ENCODE results near the gene TERB1.

The TERB1 gene

DNA sequence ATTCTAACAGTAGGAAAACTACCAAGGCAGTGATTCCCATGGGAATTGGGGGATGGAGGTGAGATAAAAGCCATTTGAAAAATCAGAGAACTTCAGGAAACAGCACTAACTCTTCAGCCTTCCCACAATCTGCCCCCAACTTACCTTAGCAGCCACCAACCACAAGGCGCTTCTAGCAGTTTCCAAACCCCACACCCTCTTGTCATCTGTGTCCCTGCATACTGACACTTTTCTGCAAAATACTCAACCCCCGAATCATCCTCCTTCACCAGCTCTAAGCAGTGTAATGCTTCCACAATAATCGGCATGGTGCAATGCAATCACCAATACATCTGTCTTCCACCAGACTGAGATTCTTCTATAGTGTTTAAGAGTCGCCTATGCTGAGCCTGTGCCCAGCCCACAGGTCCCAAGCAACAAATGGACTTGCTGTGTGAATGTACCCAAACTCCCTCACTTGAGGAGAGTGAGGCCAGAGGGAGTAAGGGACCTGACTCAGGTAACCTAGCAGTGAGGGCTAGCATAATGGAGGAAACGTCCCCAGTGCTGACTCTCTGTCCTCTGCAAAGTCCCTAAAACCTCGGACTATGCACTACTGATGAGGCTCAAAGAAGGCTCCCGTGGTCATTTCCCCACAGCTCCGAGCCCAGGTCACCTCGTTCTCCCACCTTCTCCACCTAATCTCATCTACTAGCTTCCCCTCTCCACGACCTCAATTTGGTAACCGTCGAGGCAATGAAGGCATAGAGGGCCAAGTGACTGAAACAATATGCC, 50.9 kb downstream of the TERB1 start:
- no peak for DNase-seq (ENCODE audit: low spot score)

DNA sequence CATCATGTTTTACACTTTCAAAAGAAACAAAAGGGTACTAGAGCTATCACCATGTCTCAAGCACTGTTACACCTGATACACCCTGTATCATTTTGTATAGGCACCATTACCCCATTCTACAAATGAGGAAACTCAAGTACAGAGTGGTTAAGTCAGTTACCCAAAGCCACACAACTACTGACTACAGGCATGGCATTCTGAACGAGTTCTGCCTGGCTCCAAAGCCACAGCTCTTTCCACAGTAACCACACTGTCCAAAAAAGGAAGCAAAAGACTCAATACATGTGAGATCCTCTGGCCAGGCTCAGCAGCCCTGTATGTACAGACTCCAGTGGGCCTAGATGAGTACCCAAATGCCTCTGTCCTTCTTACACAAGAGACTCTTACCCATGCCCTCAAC, 54.7 kb downstream of the TERB1 start:
- DNase-seq (ENCODE audit: low spot score) = no peak

DNA sequence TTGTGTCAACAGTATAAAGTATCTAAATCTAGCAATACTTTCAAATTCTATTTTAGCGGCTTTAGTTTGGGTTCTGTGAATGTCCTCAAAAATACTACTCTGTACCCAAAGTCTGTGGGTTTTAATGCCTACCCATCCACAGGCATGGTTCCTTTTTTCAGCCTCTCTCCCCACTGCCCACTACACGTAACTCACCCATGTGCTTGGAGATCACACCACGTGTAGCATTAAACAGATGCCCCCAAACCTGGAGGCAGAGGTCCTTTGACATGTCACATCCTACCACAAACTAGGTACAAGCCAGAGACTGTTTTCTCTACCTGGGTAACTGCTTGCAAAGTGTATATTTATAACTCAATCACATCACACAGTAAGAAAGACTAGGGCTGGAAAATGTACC, 55.3 kb downstream of the TERB1 start:
- no peak for DNase-seq (ENCODE audit: low spot score)

DNA sequence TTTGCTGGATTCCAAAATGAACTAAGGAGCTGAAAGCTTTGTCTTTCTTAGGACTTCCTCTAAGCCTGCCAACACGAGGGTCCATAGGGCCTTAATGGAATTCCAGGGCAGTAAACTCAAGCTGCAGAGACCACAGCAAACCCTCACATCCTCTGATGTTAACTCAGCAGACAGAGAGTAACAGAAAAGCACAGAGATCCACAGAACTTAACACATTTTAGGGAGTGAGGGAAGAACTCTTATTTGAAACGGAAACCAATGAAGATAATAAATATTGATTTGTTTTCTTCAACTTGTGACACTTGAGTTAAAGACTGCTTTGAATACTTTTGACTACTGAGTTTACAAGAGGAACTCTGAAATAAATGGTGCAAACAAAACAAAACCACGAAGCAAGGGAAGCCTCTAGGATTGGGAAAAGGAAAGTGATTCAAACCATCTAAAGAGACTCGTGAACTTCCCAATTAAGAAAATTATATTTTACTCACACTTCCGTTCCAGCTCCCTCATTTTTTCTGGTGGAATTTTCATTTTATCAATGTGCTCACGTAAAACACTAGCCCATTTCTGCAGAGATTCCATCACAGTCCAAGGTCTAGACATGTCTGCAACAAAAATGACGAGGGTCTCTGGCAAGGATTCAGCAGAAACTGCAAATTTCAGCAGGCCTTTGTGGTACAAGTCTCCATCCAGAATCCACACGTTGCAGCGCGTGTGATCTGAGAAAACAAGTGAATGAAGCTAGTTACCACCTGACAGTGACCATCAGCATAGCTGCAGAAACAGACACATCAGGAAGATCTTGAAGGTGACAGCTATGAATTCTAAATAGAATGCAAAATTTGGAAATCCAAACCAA, 59.2 kb downstream of the TERB1 start:
- no peak for DNase-seq (ENCODE audit: low spot score)

DNA sequence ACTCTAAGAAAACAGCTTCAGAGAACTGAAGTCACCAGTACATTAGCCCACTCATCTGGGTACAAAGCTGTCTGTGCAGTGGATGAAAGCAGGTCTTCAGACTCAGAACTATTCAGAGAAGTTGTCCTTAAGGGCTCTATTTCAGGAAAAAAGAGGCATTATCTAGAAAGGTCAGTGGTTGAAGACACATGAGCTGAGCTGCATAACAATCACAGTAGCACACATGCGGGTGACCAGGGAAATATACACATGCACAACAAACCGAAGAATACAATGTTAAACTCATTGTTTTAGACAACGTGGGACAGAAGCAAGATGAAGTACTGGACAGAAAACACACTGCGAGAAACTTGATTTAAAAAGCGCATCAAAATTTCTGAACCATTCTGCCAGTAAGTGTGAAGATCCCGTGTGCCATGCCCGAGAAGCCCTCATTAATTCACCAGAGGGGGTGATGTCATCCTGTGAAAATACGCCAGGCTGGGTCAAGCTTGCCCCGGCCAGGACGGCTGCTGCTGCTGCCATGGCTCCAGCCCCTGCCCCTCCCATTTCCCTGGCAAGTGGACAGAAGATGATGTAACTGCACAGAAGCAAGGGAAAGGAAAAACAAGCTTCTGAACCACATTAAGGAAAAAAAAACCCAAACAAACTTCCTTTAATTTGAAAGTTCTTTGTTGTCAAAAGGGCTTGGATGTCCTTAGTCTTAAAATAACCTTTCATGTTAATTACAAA, 60.0 kb downstream of the TERB1 start:
- peak; percentile 33 for DNase-seq (ENCODE audit: low spot score)

DNA sequence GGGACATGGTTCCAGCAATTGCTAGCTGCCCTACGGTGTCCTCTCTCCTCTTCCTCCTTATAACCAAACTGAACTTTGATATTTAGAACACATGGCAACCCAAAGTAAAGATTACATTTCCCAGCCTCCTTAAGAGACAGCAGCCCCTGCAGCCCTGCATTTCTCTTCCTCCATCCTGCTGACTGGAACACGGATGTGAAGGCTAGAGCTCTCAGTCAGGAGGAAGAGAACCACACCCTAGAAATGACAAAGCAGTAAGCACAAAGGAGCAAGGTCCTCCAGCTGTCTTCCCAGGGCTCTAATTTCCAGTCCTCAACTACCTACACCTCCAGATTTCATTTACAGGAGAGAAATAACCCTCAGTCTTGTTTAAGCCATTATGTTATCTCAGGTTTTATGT, 60.9 kb downstream of the TERB1 start:
- DNase-seq (ENCODE audit: low spot score) = no peak

DNA sequence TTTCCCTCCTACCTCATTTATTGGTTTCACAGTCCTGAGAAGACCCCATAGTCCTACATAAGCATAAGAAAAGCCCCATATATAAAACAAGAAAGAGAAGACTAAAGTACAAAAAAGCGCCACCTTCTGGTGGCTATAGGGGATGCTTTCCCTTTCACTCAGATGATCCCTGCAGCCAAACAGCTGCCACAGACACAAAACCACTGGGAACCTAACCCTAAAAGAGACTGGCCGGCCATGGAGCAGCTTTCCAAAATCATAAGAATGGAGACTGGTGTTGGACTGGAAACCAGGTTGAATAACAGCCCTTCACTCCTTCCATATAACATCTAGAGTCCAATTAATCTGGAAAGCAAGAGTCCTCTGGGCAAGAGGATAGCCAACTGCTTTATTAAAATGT, 61.4 kb downstream of the TERB1 start:
- peak; percentile 71 for DNase-seq (ENCODE audit: low spot score)

DNA sequence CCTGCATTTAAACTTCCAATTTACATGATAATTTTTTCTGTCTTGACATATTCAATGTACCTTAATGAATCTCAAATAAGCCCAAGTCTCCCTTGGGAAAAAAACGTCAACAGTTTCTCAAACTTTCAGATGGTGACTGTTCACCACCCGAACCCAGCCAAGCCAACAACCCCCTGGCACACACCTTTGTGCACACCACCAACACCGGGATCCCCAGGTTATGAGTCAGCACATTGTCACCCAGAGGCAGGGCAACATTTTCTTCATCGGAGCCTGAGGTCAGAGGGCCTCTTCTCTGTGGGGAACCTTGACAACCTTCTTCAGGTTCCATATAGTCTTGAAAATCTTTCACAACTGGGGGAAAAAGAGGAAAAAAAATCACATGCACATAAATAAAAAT, 65.5 kb downstream of the TERB1 start:
- no peak for DNase-seq (ENCODE audit: low spot score)

DNA sequence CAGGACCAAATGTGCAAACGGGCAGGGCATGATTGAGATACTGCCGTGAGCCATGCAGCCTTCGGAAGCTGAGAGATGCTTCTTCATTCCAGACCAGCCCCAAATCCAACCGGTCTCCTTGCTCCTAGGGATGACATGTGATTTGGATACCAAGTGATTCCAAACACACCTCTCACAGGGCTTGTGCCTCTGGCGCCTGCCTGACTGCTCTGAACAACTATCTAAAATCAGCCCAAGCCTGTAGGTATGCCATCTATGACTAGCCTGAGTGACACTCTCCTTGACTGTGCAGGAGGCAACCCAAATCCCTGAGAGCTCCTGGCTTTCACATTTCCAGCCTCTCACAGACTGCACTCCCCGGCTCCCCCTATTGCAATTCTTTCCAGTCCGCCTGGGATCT, 70.3 kb downstream of the TERB1 start:
- DNase-seq (ENCODE audit: low spot score) = no peak

DNA sequence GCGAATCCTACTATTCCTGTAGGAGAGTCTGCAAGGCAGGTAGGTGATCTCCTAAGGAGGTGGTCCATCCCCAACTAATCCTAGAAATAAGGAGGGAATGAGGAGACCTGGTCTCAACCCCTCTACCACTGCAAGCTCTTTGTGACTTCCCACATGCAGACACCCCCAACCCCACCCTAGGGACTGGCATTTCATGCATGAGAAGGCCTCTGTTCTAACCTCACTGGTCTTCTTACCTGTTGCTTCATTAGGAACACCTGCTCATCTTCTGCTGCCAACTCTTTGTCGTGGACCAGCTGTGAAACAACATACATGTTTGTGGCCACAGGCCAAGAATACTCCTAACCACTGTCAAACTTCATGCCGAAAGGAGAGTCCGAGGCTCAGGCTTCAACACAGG, 72.6 kb downstream of the TERB1 start:
- no peak for DNase-seq (ENCODE audit: low spot score)

DNA sequence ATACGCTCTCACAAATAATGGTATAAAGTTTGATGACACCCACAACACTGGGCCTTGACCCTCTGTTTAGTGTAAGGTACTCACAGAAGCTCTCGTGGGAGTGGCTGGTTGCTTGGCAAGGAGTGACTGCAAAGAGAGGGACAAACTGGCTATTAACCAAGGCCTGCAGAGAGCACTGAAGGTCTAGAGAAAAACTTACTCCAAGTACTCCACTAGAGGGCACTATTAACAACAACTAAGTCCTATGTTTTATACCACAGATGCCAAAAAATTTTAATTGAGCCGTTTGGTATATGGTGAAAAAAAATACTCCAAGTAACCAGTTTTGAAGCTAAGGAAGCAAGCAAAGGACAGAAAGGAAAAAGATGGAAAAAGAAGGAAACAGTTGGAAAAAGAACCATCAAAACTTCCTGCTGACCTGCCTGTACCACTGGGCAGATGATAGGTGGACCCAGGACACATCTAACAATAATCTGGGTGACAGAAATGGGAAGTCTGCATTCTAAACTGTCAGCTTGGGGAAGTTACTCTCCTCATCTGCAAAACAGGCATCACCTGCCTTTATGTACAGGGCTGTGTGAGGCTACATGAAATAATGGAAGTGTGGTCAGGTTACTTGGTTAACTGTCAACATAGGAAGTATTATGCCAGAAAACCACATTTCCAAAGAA, 73.1 kb downstream of the TERB1 start:
- peak; percentile 69 for DNase-seq (ENCODE audit: low spot score)

DNA sequence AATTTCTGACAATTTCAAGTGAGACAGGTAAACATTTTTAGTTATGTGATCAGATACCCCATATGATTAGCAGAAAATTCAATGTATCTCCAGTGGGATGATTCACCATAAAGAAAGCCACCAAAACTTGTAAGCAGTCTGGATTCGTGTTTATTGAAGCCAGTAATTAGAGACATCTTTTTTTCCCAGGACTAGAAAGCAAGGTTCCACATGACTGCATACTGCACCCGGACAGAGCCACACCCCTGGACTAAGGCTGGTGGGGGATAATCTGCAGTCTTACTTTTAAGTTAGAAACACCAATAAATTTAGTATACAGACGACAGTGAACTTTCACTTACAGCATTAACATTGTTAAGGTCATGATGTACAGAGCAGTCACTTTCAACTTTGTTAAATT, 80.6 kb downstream of the TERB1 start:
- no peak for DNase-seq (ENCODE audit: low spot score)

DNA sequence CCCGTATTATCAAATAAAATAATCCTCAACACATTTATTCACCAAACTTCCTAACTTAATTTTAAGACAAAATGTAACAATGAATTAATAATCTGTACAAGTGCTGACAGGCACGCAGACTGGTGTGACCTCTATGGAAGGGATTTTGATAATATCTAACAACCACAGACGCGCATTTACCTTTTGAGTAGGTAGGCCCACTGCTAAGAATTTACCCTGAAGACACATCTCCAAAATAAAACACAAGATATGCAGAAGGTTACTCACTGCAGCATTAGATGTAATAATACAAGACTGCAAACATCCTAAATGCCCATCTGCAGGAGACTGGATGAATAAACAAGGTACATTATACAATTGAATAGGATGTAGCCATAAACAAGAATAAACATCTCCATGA, 82.1 kb downstream of the TERB1 start:
- no peak for DNase-seq (ENCODE audit: low spot score)

DNA sequence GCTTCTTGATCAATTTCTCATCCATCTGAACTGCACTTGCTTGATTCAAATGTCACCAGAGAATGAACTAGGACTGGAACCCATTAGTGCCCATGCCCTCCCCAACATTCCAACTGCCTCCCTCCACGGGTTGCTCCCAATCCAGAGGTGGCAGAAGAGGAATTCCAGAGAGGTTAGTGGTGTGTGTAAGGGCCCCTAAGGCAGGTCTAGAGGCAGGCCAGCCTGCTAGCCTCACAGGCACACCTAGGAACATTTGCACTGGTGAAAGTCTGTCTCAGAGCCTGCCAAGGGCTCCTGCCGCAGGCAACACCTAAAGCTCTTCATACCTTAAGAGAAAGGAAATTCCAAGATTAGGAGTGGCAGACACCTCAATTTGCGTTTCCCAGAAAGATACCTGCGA, 83.6 kb downstream of the TERB1 start:
- DNase-seq (ENCODE audit: low spot score) = no peak

DNA sequence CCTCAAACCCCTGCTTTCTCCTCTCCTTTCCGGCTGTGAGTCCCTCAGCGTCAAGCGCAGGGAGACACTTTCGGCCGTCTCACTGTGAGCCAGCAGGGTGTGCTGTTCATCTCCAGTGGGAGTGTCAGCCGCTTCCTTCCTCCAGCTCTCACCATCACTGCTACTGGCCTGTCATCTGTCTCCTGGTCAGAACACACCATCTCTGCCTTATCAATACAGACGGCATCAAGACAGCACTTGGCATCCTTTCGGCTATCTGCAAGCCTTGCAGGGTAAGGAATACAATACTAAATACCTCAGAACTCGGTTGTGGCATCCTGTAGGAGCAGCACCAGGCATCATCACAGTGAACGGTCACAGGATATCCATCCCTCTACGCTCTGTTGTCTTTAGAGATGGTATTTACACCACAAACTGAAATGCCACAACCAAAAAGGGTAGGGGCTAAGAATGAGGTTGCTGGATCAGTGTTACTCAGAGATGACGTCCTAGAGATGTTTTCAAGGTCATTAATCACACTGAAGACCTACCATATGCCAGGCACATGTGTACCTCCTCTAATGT, 84.2 kb downstream of the TERB1 start:
- peak; percentile 72 for DNase-seq (ENCODE audit: low spot score)

DNA sequence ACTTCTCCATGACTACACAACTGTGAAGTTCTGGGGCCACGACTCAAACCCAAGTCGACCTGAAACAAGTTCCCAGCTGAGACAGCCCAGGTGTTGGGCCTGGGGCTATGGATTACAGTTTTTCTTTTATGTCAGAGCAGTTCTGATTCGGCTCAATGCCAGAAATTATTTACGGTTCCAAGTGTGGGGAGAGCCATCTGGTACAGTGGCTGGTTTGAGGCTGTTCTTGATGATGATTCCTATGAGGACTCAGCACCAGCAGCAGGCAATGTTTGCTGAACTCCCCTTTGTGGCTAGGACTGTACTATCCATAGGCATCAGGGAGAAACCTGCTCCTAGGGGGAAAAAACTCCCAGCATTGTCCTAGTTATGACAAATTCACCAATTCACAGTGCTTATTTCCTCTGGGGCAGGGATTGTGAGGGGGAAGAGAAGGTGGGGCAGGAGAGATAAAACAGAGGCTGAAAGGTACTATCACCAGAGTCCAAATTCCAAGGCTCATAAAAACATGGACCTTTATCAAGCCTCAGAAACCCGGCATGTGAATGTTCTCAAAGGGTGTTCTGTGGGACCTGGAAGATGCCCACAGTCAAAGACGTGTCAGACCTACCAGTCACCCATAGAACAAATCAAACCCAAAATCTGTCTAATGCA, 86.6 kb downstream of the TERB1 start:
- no peak for DNase-seq (ENCODE audit: low spot score)

DNA sequence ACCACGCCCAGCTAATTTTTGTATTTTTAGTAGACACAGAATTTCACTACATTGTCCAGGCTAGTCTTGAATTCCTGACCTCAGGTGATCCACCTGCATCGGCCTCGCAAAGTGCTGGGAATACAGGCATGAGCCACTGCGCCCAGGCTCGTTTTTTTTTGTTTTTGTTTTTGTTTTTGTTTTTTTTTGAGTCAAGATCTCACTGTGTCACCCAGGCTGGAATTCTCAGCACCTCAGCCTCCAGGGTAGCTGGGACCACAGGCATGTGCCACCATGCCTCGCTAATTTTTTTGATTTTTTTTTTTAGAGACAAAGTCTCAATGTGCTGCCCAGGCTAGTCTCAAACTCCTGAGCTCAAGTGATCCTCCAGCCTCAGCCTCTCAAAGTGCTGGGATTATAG, 87.3 kb downstream of the TERB1 start:
- no peak for DNase-seq (ENCODE audit: low spot score)

DNA sequence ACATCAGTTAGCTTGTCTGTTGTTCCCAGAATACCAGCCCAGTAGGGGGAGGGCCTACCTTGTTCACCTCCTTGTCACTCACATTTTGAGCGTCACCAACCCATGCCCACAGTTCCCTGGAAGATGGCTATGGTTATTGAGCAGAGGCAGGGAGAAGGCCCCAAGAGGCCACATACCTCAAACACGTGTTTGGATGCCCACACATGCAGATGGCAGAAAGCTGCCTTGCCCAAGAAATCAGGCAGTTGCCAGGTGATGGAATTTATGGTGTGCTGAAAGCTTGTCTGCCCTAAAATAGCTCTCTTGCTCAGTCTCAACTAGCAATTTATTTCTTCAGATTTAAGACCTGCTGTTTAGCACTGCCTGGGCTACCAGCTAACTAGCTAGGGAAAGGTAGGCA, 88.3 kb downstream of the TERB1 start:
- DNase-seq (ENCODE audit: low spot score) = no peak

DNA sequence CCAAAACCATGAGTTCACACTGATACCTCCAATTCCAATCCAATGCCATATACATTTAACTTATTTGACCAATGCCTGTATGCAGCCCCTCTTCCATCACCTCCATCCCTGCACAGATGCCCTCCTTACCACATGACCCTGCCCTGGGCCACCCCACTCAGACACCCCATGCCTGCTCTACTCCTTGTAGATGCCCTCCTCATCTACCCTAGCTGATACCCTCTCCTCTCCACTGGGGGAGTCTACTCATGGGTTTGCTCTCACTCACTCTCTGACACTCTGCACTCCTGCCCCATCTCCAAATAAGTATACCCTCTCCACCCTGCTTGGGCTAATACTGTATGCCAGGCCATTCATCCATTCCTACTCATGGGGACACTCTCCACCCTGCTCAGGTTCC, 88.9 kb downstream of the TERB1 start:
- DNase-seq (ENCODE audit: low spot score) = no peak

DNA sequence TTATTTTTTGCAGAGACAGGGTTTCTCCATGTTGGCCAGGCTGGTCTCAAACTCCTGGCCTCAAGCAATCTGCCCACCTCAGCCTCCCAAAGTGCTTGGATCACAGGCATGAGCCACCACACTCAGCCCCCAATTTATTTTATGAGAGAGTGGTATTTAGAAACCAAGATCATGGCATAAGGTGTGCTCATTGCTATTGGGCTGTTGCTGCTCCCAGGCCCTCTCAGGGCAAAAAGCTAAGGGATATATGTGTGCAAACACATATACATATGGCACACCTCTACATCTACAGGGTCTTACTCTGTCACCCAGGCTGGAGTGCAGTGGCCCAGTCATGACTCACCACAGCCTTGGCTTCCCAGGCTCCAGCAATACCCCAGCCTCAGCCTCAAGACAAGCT, 89.8 kb downstream of the TERB1 start:
- DNase-seq (ENCODE audit: low spot score) = no peak

DNA sequence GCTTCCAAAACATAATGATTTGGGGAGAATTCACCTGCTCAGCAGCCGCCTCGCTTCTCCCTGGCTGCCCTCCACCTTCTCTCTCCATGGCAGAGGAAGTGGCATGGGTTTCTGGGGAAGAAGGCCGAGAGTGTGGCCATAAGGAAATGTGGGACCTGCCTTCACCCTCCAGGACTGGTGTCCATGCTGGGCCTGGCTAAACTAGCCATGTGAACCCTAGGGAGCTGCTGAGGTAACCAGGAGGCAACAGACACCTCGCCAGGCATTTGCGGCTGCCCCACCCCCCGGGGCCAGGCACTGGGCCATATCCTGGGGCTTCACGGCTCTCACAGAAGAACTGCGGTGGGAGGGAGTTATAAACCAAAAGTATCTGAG, 94.9 kb downstream of the TERB1 start:
- DNase-seq (ENCODE audit: low spot score) = no peak
